ENCODE measurements around the gene ADGRG6.
A peak's percentile ranks its signal among the peaks of the same experiment; 100 is the strongest.
"Not testable (repeated sequence)": the region's sequence is repeated elsewhere in the genome, so short reads cannot be mapped to it uniquely, and the experiment has no call there.

Gene ADGRG6

DNA sequence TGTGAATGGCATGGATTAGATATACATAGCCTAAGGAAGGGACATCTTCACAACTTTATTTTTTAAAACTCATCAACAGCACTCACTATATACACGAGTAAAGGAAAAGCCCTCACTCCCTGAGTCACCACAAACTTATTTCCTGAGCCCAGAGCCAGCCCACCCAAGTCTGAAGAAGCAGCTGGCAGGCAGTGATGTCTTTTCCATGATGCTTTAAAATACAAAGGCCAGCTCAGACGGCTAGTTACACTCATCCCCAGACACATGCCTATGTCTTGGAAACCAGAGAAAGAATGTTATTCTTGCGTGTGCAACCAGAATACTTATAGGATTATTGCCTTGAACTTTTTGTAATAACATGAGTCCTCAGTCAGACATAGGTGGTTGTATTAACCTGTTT, 114.4 kb downstream of the ADGRG6 start:
- DNase-seq (ENCODE audit: low read depth), result peak; percentile 91
- no peak overlapping the region for H3K4me3 ChIP-seq (ENCODE audit: low read depth, low read length)
- TF ChIP-seq, protein P1, sequence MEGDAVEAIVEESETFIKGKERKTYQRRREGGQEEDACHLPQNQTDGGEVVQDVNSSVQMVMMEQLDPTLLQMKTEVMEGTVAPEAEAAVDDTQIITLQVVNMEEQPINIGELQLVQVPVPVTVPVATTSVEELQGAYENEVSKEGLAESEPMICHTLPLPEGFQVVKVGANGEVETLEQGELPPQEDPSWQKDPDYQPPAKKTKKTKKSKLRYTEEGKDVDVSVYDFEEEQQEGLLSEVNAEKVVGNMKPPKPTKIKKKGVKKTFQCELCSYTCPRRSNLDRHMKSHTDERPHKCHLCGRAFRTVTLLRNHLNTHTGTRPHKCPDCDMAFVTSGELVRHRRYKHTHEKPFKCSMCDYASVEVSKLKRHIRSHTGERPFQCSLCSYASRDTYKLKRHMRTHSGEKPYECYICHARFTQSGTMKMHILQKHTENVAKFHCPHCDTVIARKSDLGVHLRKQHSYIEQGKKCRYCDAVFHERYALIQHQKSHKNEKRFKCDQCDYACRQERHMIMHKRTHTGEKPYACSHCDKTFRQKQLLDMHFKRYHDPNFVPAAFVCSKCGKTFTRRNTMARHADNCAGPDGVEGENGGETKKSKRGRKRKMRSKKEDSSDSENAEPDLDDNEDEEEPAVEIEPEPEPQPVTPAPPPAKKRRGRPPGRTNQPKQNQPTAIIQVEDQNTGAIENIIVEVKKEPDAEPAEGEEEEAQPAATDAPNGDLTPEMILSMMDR (IDR thresholded peaks at IDR 0.05; ENCODE audit: low read depth, low read length, missing control alignments), result no peak
- in situ Hi-C loops (cut with HindIII; ENCODE audit: low sequenced_read_pairs), result no loop called here

DNA sequence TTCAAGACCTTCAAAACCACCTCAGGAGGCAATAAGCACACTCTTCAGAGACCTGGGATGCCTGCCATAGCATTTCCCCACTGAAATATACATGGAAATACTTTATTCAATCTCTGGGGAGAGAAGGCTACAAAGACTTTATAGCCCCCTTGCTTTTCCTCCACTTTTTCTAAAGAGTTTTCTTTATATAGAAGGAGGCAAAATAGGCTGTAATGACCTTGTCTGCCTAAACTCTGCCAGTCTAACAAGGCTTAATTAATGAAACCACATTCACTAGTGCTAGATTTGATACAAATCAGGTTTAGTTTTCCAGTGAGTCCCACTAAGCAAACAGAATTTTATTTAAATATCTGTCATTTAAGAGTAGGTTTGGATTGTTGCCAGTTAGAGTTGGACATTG, 114.9 kb downstream of the ADGRG6 start:
- TF ChIP-seq, protein P1 (IDR thresholded peaks at IDR 0.05; ENCODE audit: low read depth, low read length, missing control alignments), result no peak
- no peak for DNase-seq (ENCODE audit: low read depth)
- H3K4me3 ChIP-seq (ENCODE audit: low read depth, low read length), result no peak overlapping the region
- in situ Hi-C loops (cut with HindIII; ENCODE audit: low sequenced_read_pairs), result no loop called here

DNA sequence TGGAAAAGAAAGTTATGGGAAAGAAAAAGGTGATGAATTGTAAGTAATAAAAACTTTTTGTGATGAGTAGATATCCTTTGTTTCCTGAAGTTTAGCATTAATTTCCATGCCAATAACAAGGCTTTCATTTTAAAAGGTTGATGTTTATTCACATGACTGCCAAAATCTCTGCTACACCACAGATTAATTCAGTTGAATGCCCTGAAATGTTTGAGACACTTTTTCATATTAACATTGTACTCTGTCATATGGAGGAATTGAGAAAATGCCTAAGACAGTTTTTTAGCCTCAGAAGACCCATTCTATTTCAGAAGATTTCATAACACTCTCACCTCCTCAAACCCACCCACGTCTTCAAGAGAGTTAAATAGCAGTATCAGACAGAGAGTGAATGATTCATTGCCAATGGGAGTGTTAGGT, 115.5 kb downstream of the ADGRG6 start:
- in situ Hi-C loops (cut with HindIII; ENCODE audit: low sequenced_read_pairs), result no loop called here
- no peak overlapping the region for H3K4me3 ChIP-seq (ENCODE audit: low read depth, low read length)
- TF ChIP-seq, protein P1 (IDR thresholded peaks at IDR 0.05; ENCODE audit: low read depth, low read length, missing control alignments), result no peak
- DNase-seq (ENCODE audit: low read depth), result peak; percentile 57

DNA sequence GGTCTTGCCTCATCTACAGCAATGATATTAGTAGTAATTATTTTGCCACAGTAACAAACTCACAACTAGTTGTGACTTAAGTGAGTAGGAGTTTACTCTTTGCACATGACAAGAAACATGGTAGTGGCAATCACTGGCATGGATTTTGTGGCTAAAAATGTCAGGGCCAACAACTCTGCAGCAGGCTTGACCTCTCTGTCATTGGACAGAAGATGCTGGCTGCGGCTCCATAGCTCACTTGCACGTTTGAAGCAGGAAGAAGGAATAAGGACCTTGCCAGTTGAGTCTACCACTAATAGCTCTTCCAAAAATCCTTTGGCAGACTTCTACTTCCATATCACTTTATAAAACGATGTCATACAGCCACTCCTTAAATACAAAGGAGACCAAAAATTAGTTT, 117.3 kb downstream of the ADGRG6 start:
- H3K4me3 ChIP-seq (ENCODE audit: low read depth, low read length), result no peak overlapping the region
- in situ Hi-C loops (cut with HindIII; ENCODE audit: low sequenced_read_pairs), result no loop called here
- TF ChIP-seq, protein P1 (IDR thresholded peaks at IDR 0.05; ENCODE audit: low read depth, low read length, missing control alignments), result no peak
- DNase-seq (ENCODE audit: low read depth), result no peak

DNA sequence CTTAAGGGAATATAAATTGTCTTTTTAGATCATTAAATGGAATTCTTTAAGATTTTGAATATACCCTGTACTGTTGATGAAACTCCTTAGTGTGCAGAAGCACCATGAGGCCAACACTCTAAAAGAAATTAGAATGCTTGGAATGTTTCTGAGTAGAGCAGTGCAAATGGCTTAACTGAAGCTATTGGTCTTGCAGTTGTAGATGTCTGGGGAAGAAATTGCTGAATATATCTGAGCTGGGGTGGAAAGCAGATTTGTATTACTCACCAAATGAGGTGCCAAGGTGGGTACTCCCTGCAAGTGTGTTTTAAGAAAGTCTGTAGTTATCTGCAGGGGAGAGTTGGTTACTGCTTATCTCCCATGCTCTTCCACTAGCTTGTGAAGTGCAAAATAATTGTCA, 119.0 kb downstream of the ADGRG6 start:
- no peak overlapping the region for H3K4me3 ChIP-seq (ENCODE audit: low read depth, low read length)
- DNase-seq (ENCODE audit: low read depth), result no peak
- in situ Hi-C loops (cut with HindIII; ENCODE audit: low sequenced_read_pairs), result no loop called here
- TF ChIP-seq, protein P1 (IDR thresholded peaks at IDR 0.05; ENCODE audit: low read depth, low read length, missing control alignments), result no peak

DNA sequence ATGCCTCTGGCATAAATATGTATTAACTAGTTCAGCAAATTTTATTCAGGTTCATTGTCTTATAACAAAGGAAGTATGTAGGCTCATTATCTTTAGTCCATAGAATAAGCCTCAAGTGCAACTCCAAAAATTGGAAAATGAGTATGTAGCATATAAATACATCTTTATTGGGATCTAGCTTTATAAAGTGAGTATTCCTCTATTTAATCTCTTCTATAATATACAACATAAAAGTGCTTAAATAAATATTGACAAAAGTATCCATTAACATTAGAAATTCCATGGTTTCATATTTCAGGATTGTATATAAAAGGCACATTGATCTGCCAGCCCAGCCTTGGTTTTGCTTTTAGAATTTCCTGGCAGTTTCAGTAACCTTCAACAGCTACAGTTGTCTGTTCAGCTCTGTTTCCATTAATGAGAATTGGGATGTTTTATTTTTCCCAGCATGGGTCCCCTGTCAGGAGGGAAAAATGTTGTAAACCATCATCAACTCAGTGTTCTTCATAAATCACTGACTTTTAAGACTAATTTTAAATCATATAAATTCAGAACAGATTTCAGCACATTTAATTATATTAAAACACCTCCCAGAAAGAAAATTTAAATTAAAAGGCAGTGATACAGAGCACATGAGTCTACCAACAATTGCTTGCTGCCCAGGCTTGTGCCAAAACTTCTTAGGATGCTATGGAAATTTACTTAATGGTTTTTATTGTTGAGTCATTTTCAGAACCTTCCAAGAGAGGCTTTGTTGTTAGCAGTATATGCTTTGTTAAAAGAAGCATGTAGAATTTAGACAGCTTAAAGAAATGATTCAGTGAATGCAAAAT, 119.7 kb downstream of the ADGRG6 start:
- H3K4me3 ChIP-seq (ENCODE audit: low read depth, low read length), result no peak overlapping the region
- in situ Hi-C loops (cut with HindIII; ENCODE audit: low sequenced_read_pairs), result no loop called here
- TF ChIP-seq, protein P1 (IDR thresholded peaks at IDR 0.05; ENCODE audit: low read depth, low read length, missing control alignments), result no peak
- no peak for DNase-seq (ENCODE audit: low read depth)

DNA sequence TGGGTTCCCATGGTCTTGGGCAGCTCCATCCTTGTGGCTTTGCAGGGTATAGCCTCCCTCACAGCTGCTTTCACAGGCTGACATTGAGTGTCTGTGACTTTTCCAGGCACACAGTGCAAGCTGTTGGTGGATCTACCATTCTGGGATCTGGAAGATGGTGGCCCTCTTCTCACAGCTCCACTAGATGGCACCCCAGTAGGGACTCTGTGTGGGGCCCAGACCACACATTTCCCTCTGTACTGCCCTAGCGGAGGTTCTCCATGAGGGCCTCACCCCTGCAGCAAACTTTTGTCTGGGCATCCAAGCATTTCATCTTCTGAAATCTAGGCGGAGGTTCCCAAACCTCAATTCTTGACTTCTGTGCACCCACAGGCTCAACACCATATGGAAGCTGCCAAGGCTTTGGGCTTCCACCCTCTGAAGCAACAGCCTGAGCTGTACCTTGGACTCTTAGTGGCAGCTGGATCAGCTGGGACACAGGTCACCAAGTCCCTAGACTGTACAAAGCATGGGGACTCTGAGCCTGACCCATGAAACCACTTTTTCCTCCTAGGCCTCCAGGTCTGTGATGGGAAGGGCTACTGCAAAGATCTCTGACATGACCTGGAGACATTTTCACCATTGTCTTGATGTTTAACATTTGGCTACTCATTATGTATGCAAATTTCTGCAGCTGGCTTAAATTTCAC, 124.8 kb downstream of the ADGRG6 start:
- DNase-seq (ENCODE audit: low read depth); H3K4me3 ChIP-seq (ENCODE audit: low read depth, low read length); in situ Hi-C loops (cut with HindIII; ENCODE audit: low sequenced_read_pairs): not testable (repeated sequence)

DNA sequence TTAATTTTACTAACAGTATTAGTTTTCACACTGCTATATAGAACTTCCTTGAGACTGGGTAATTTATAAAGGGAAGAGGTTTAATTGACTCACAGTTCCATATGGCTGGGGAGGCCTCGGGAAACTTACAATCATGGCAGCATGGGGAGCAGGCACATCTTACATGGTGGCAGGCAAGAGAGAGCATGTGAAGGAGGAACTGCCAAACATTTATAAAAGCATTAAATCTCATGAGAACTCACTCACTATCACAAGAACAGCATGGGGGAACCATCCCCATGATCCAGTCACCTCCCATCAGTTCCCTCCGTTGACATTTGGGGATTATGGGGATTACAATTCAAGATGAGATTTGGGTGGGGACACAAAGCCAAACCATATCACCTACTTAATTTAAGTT, 126.7 kb downstream of the ADGRG6 start:
- in situ Hi-C loops (cut with HindIII; ENCODE audit: low sequenced_read_pairs); H3K4me3 ChIP-seq (ENCODE audit: low read depth, low read length); DNase-seq (ENCODE audit: low read depth): not testable (repeated sequence)

Measured in astrocyte of the cerebellum (primary cell).